ENCODE results near the gene WNT10A. TPM values are rescaled to one million over a fixed set of nuclear protein-coding genes. Genes with fewer than 3 reads are reported as not detected.

Gene WNT10A
- total RNA-seq, 1 donor: not detected

GRCh38 chr2:218894151-218894879 lies 13.7 kb downstream of the WNT10A start:
- H3K9me3 ChIP-seq (ENCODE audit: low read depth, low read length): no peaks in the 10 kb centered on the region
- H3K27ac ChIP-seq (ENCODE audit: low read depth, low read length): no peak overlapping the region
- no peak for TF ChIP-seq CTCF (IDR thresholded peaks at IDR 0.05; ENCODE audit: extremely low read depth, low read depth, low read length)
- H2AFZ ChIP-seq (ENCODE audit: low read length): no peak overlapping the region
- no peaks in the 10 kb centered on the region for H3K36me3 ChIP-seq (ENCODE audit: insufficient read depth, low read length)
- H4K20me1 ChIP-seq (ENCODE audit: insufficient read depth, low read length): no peaks in the 10 kb centered on the region
- peaks cover 6% of the 10 kb centered on the region for H3K4me1 ChIP-seq (ENCODE audit: insufficient read depth, low read length)
- H3K4me2 ChIP-seq (ENCODE audit: insufficient read depth, low read length): no peak overlapping the region
- H3K27me3 ChIP-seq (ENCODE audit: insufficient read depth, low read length): peaks cover 66% of the 10 kb centered on the region
- DNase-seq (ENCODE audit: insufficient read length, low spot score, missing footprints): peak; percentile 84
- H3K4me3 ChIP-seq (ENCODE audit: insufficient read depth, low read length): no peak overlapping the region
- H3K79me2 ChIP-seq (ENCODE audit: insufficient read depth, low read length): no peaks in the 10 kb centered on the region

- H3K9me3 ChIP-seq (ENCODE audit: low read depth, low read length): no peaks in the 10 kb centered on the region
- H3K27me3 ChIP-seq (ENCODE audit: insufficient read depth, low read length): peaks cover 71% of the 10 kb centered on the region
- H3K36me3 ChIP-seq (ENCODE audit: insufficient read depth, low read length): no peaks in the 10 kb centered on the region
- H3K4me3 ChIP-seq (ENCODE audit: insufficient read depth, low read length): no peak overlapping the region
- no peaks in the 10 kb centered on the region for H4K20me1 ChIP-seq (ENCODE audit: insufficient read depth, low read length)
- H3K79me2 ChIP-seq (ENCODE audit: insufficient read depth, low read length): no peaks in the 10 kb centered on the region
- no peak overlapping the region for H3K27ac ChIP-seq (ENCODE audit: low read depth, low read length)
- no peak for TF ChIP-seq CTCF (IDR thresholded peaks at IDR 0.05; ENCODE audit: extremely low read depth, low read depth, low read length)
- H2AFZ ChIP-seq (ENCODE audit: low read length): no peak overlapping the region
- peaks cover 6% of the 10 kb centered on the region for H3K4me1 ChIP-seq (ENCODE audit: insufficient read depth, low read length)
- no peak overlapping the region for H3K4me2 ChIP-seq (ENCODE audit: insufficient read depth, low read length)
- DNase-seq (ENCODE audit: insufficient read length, low spot score, missing footprints): no peak
Measured at GRCh38 chr2:218894880-218895157, 14.2 kb downstream of the WNT10A start.

GRCh38 chr2:218895326-218895725 lies 14.7 kb downstream of the WNT10A start:
- H3K9me3 ChIP-seq (ENCODE audit: low read depth, low read length): no peaks in the 10 kb centered on the region
- H4K20me1 ChIP-seq (ENCODE audit: insufficient read depth, low read length): no peaks in the 10 kb centered on the region

More at GRCh38 chr2:218895326-218895725, 14.7 kb downstream of the WNT10A start:
- no peak for TF ChIP-seq CTCF (IDR thresholded peaks at IDR 0.05; ENCODE audit: extremely low read depth, low read depth, low read length)
- no peak overlapping the region for H3K4me3 ChIP-seq (ENCODE audit: insufficient read depth, low read length)
- peaks cover 6% of the 10 kb centered on the region for H3K4me1 ChIP-seq (ENCODE audit: insufficient read depth, low read length)
- H3K79me2 ChIP-seq (ENCODE audit: insufficient read depth, low read length): no peaks in the 10 kb centered on the region
- peaks cover 73% of the 10 kb centered on the region for H3K27me3 ChIP-seq (ENCODE audit: insufficient read depth, low read length)
- no peak overlapping the region for H2AFZ ChIP-seq (ENCODE audit: low read length)
- peak; percentile 84 for DNase-seq (ENCODE audit: insufficient read length, low spot score, missing footprints)
- H3K27ac ChIP-seq (ENCODE audit: low read depth, low read length): no peak overlapping the region
- no peak overlapping the region for H3K4me2 ChIP-seq (ENCODE audit: insufficient read depth, low read length)
- H3K36me3 ChIP-seq (ENCODE audit: insufficient read depth, low read length): no peaks in the 10 kb centered on the region

Measured in osteoblast (primary cell).